Body of pancreas (tissue), 4 donors: Measurements from ENCODE around the gene BMP7.

Experiments
- CTCF ChIP-seq, 7 experiments: fragments of 450-650 bp in 4 of 7; fragments of 200-600 bp in 3 of 7; sonication (generic) in 3 of 7; IDR thresholded peaks; one replicate each; pipeline ENCODE4 v1.5.1; 2016 to 2019; ENCODE audit warnings: antibody characterized with exemption in 7 of 7
- POLR2A ChIP-seq, 3 donors: fragments of 450-650 bp; IDR thresholded peaks; one replicate each; pipeline ENCODE4 v1.6.1; 2016; ENCODE audit warnings: antibody characterized with exemption in 3 of 3, mild to moderate bottlenecking in 2 of 3

- TF ChIP-seq CTCF (IDR thresholded peaks at IDR 0.05) (no peak), POLR2A (IDR thresholded peaks at IDR 0.05) (no peak)
Observed at GRCh38 chr20:57181639-57182038, 84.8 kb downstream of the BMP7 start.
